NCI-H510A treated with DMSO at 0.1 percent for 48 hours (cell line): Measurements from ENCODE around the gene GPR183.

ENCODE experiments used
- DNase-seq: peaks from one replicate; lab custom pipeline; 2025; lab: John Stamatoyannopoulos, UW

The GPR183 gene

DNA sequence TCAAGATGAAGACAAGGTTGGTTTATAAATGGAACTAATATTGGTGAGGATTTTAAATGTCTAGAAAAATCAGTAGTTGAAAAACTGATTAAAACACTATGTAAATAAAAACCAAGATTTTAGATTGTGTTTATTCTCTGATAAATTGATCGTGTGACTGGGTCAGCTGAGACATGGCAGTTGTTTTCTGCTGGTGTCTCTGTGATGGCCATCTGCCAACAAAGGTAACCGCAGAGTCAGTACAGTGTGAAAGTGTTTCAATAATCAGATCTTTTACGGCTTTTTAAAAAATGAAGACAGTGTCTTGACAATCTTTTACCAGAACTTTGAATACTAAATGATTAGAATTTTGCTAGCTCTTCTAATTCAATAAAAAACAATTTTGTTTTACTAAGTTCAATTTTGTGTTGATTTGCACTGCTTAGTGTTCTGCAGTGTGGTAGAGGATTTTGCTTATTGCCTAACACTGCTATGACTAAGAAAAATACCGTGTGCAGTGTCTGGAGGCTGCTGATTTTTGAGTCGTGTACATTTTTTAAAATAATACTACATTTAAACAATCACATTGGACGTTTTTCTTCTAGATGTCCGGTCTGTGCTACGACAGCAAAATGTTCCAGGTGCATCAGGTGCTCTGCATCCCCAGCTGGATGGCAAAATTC is 32.7 kb upstream of the GPR183 start:
- no peak for DNase-seq

DNA sequence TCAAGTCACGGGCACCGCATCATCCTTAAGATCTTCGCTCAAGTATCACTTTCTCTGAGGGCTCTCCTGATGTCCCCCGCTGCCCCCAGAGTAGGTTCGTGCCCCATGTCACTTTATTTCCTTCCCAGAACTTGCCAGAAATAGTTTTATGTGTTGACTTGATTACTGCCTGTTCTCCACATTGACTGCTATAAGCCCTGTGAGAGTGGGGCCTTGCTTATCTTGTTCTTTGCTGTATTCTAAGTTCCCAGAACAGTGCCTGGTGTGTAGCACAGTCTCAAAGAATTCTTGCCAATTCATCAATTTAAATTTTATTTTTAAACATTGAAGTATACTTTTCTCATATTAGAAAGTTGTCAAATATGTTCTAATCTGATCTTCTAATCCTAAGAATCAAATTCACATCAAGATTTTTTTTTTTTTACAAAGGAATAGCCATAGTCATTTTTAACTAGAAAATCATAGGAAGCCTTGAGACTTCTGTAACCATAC is 32.1 kb upstream of the GPR183 start:
- DNase-seq = no peak

DNA sequence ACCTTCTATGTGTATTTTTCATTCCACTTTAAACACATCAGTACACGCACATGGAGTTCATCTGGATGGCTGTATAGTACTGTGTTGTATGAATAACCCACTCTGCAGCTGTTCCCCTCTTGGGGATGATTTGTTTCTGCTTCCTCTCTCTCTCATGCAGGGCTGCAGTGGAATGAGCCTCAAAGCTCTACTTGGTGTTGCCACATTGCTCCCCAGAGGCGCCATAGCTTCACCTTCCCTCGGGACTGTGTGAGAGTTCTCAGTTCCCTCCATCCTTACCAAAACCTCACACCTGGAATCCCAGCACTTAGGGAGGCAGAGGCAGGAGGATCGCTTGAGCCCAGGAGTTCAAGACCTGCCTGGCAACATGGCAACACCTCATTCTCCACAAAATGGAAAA is 28.4 kb upstream of the GPR183 start:
- no peak for DNase-seq

DNA sequence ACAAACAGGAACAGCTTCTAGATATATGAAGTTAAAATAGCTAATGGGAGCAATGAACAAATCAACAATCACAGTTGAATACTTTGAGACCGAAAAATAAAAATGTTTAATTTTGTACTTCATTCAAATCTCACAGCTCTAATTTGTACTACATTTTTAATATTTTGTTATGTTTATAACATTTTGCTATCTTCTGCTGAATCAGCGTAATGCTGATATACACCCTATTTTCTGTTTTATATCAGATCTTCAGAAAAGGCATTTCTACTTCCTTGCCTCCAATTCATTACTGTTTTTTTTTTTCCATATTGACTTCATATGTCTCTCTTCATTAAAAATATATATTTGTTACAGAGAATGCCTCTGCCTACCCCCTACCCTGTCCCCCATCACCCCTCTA is 27.9 kb upstream of the GPR183 start:
- DNase-seq = no peak

DNA sequence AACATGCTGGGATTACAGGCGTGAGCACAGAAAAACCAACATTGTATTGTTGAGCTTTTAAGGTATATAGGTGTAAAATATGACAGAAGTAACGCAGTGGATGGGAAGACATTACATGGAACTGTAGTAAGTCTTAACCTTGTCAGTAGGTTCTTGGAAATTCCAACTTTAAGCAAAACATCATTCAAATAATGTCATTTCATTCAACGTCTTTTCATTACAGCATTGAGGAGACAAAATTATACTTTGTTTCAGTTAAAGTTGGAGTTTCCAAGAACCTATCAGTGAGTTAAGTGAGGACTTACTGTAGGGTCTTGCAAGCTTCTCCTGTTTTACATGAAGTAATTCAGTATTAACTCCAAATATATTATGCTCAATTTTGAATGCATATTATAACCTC is 27.0 kb upstream of the GPR183 start:
- DNase-seq = no peak

DNA sequence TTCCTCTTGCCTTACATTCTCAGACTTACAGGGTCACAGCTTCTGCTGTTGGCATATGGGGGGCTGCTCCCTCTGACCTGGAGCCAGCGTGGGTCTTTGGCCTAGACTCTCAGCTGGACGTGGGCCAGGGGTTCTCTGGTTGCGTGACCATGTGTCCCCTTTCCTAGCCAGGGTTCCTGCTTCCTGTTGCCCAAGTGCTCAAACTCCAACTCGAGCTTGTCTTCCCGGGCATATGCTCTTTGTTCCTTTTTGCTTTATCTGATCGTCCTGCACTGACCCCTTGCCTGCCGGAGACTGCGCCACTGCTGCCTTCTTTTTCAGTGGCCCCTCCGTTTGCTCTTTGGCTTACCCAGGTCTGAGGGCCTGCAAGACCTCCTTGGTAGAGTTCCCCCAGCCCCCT is 25.3 kb upstream of the GPR183 start:
- no peak for DNase-seq

DNA sequence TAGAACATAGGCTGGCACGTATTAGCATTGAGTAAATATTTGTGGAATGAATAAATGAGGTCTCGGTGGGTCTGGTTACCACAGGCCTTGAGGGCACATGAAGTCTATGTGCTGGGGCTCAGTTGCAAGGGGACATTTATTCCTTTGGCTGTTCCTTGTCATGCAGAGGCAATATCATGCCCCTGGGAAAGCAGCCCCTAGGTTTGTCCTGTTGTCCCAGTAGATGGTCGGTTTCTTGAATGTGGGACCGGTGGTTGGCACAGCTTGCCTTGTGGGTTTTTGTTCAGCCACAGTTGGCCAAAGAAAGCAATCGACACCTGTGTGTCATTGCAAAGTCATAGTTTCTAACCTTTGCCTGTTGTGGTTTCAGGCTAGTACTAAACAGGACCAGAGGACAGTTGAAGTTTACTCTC is 24.7 kb upstream of the GPR183 start:
- DNase-seq = no peak

DNA sequence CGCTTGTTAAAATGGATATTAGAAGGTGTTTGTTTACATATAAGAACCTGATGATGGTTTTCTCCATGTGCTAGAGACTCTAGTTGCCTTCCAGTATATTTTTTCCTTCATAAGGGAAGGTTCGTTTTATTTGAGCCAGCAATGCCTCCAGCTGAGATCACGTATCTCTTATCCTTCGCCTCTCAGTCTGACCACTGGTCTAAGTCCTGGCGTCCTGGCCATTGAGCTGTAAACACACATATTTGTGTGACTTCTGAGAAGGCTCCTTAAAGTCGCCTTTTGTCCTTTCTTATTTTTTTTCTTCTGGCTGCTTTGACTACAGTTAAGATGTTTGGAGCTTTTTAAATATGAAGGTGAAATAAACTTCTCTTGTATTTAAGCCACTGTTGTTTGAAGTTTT is 23.7 kb upstream of the GPR183 start:
- DNase-seq = no peak

DNA sequence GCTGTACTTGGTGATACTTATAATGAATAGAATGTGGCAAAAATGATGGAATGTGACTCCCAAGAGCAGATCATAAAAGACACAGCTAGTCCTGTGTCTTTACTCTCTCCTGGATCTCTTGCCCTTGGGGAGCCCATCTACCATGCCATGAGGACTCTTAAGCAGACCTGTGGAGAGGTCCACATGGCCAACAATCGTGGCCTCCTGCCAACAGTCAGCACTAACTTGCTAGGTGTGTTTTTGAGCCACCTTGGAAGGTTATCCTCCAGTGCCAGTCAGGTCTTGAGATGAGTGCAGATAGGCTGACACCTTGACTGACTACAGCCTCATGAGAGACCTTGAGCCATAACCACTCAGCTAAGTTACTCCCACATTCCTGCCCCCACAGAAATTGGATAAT is 22.3 kb upstream of the GPR183 start:
- no peak for DNase-seq

DNA sequence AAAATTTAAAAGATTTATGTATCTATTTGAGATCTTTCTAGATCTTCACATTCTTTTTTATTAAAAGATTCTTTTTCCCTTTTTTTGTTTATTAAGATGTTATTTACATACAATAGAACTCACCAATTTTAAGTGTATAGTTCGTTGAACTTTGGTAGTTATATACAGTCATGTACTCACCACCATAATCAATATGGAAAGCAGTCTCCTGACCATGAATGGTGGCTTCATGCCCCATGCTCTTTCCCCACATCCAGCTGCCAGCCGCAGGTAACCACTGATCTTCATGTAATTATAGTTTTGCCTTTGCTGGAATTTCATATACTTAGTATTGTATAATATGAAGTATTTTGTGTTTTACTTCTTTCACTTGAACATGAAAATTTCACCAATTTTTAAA is 20.6 kb upstream of the GPR183 start:
- no peak for DNase-seq

DNA sequence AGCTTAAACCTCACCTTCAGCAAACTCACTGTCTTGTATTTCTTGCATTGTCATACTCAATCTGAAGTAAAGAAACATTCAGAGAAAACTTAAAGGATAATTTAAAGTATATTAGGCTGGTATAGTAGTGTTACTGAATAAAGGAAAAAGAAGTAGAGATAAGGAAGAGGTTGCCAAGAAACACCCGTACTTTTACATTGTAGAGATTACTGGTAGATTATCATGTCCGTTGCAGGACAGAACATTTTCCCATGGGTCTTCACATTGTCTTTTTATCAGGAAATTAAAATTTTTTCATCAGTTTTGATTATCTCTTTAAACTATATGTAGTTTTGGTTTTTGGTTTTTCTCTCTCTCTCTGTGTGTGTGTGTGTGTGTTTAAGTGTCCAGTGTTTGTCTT is 19.9 kb upstream of the GPR183 start:
- DNase-seq = no peak

DNA sequence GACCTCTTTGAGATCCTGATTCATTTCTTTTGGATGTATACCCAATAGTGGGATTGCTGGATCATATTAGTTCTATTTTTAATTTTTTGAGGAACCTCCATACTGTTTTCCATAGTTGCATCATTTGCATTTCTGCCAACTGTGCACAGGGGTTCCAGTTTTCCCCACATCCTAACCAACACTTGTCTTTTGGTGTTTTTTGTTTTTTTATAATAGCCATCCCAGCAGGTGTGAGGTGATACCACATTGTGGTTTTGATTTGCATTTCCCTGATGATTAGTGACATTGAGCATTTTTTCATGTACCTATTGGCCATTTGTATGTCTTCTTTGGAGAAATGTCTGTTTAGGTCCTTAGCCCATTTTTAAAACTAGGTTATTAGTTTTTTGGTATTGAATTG is 18.8 kb upstream of the GPR183 start:
- DNase-seq = no peak

DNA sequence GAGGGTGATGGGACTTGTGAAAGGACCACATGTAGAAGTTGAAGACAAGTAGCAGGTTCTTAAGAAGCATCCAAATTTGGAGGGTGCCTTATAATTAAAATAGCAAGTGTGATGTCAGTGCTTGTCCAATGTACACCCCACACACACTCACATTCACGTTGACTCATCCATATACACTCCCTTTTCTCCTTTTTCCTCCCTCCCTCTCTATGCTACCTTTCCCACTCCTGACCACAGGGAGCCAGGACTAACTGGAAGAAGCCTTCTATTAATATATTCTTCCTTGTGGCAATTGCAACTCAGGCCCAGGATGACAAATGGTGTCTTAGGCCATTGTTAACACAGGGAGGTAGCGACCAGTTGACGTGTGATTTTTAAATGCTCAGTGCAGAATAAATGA is 16.3 kb upstream of the GPR183 start:
- DNase-seq = no peak

DNA sequence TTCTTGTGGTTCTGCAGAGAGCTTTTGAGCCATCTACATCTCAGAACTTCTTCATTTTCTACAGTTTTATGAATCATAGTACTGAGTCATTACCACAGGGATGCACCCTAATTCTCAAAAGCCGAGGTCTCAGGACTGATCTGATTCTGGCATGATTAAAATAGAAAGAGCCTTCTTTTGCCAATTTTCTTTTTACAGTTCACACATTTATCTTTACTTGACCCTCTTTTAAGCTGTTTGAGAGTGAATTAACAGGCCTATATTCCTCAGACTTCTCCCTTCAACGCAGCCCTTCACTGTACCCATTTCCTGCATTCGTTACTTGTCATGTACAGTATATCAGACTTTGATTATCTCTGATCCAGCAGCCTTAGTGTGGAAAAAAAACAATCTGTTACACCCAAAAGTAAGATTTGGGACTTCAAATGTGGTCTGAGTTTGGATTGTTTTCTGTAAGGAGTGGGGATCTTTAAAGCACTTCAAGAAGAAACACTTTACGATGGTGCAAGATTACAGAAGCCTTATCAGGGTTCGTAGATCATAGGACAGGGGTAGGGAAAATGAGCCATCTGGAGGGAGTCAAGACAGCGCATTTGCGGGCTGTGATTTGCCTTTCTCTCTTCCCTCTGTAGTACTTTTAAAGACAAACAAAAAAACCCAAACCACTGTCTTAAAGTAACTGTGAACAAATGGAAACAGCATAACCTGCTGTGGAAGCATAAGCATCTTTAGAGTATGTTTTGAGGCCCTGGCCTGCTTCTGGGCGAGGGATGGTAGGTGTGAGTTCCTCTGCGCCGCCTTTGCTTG is 15.3 kb upstream of the GPR183 start:
- DNase-seq = no peak

DNA sequence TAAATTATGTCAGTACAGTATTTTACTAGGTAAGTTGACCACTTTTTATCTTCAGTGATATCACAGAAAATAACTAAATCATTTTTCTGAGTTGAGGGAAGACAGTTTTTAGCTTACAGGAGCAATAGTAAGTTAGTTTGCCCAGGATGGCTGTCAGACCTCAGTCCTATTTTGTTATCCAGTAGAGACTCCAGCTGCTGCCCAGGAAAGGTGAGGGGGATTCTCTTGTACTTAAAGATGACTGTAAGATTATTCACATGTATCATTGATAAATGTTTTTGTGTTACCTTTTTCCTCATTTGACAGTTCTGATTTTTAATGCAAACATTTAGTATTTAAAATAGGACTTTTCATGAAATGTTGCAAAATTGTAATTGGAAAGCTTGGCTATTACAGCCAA is 14.5 kb upstream of the GPR183 start:
- no peak for DNase-seq

DNA sequence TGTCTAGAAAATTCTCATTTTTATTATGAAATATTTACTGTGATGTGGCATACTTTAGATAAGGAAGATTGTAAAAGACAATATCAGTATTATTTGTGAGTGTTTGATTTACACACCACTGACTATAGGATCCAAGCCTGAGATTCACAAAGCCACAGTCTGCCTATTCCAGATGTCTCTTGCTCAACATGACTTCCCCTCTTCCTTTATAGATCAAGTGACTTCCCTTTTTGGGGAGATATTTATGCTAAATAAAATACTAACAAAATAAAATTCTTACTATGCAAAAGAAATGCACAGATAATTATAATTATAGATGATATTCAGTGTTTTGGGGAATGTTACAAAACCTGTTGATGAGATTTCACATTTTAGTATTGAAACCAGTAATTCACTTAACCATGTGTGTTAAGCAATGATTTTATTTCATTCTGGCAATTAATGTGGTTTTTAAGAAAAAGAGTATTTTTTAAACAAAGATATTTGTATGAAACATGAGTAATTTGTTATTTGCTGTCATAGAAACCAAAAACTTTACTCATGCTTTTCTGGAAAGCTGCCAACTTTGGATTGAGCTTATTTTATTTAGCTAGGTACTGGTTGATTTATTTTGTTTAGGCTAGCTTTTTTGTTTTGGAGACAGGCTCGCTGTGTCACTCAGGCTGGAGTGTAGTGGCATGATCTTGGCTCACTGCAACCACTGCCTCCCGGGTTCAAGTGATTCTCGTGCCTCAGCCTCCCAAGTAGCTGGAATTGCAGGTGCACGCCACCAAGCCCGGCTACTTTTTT is 13.7 kb upstream of the GPR183 start:
- DNase-seq = no peak

DNA sequence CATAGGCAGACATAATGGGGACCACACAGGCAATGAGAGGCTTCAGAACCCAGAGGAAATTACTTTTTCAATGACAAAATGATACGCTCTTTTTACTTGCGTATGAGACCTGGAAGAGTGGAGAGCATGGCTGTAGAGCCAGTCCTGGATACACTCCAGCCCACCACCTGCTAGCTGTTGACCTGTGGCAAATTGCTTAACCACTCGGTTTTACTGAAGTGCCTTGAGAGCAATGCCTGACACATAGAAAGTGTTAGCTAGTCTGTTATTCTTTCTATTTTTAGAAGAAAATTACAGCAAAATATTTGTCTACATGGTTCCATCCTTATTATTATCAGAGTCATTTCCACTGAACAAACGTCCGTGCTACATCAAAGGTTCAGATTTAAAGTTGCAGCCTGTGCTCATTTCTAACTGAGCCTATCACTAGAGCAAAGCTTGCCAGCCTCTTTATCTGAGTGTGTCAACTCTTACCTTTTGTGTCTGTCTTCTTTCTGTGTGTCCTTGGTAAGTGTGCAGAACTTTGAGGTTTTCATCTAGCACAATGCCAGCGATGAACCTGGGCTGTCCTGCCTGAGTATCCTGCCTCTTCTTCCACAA is 9.6 kb upstream of the GPR183 start:
- peak; percentile 72 for DNase-seq

DNA sequence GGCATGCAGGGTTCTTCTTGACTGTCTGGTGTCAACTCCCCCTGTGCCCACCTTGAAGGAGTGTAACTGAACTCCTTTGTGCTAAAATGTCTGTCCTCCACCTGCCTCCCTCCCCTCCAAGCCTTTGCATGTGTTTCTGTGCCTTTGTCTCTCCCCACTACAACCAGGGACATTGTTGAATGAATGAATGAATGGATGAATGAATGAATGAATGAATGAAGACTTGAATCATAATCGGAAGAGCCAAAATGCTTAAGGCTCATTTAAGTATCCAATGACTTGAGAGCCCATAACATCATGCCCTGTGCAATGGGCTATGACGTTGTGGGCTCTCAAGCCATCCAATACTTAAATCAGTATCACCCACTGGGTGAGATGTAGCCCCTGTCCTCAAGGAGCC is 9.0 kb upstream of the GPR183 start:
- no peak for DNase-seq

DNA sequence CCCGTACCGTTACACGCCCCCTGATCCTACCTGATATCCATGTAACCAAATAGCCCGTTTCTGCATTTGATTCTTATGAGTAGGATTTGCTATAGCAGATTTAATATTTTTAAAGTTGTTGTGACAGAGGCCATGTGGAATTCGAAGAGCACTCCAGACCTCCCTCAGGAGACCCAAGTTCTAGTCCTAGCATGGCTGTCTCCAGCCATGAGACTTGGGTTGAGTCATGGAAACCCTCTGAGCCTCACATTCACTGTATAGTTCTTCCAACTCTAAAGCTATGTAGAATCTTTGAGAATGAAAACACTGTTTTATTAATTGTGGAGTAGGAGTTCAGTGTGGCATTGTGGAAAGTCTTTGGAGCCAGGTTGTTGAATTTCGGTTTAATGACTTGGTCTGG is 8.0 kb upstream of the GPR183 start:
- DNase-seq = no peak

DNA sequence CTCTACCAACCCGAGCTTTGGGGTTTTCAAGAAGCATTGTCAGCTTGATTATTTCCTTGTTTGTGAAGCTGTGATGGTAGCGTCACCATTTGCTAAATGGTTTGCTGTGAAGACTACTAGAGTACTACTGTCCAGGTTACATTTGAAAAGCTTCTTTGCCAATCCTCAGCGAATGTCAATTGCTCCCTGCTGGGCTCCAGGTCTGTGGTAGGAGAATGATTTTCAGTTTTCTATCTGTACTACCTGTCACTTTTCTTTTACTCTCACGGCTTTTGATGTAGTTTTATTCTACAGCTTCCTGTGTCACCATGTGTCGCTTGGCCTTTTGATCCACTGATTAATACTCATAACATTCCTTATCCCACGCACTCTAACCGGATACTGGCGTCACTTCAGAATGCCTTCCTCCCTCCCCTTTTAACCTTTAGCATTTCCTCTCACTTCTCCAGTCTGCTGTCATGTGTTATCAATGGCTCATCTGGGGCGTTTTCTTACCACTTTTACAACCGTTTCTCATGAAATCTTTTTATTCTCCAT is 7.5 kb upstream of the GPR183 start:
- DNase-seq = peak; percentile 9

DNA sequence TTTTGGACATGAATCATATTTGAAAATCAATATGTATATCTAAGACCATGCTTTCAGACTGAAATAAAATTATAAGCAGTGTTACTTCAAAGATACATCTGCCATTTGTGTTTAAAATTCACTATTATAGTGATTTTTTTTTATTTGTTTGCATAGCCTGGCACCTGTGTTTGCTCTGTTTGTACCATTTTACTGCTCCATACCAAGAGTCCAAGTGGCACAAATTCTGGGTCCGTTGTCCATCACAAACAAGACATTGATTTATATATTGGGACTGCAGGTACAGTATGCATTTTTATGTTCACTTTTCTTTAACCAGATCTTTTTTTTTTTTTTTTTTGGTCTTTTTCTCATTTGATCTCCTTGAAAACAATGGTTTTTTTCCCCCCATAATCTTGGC is 6.7 kb upstream of the GPR183 start:
- DNase-seq = no peak

DNA sequence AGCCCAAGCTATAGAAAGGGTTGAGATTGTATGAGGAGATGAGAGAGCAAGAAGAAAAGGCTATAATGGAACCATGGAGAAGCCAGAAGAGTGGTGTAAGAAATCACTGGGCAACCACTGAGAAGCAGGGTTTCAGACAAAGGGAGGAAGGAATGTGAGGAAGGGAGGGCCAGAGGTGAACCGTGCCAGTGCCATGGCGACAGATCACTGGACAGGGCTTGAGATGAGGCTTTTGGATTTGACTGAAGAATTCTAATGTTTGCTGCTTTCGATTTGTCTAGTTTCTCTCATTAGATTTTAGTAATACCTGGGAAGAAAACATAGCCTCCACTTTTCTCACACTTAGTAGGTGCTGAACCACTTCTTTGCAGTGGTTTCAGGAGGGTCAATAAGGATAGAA is 6.3 kb upstream of the GPR183 start:
- no peak for DNase-seq
